Stomach (tissue), 9 donors: ENCODE data around the gene PPP3R1. TPM values are rescaled to one million over a fixed set of nuclear protein-coding genes. Genes with fewer than 3 reads are reported as not detected.

Experiments used
- DNase-seq, 2 donors: peaks; one replicate each; pipeline versions ENCODE4 v3.0.0 to v3.0.0-alpha.2; 2013 to 2019
- H3K27ac ChIP-seq, 5 donors: fragments of 200-600 bp in 4 of 5; sonication (generic) in 4 of 5; one replicate each; pipeline ENCODE4 v1.5.1; 2013 to 2019; ENCODE audit warnings: mild to moderate bottlenecking in 1 of 5, moderate library complexity in 1 of 5
- H3K27me3 ChIP-seq, 3 donors: fragments of 200-600 bp; sonication (generic); one replicate each; pipeline ENCODE4 v1.5.1; 2017 to 2019; ENCODE audit warnings: mixed run types in 1 of 3
- H3K36me3 ChIP-seq, 4 donors: fragments of 200-600 bp; sonication (generic); 1 replicate in 3 of 4; 2 replicates in 1 of 4; pipeline ENCODE4 v1.5.1; 2016 to 2019
- H3K4me1 ChIP-seq, 4 donors: fragments of 200-600 bp; sonication (generic); one replicate each; pipeline ENCODE4 v1.5.1; 2016 to 2019
- H3K4me3 ChIP-seq, 4 donors: fragments of 200-600 bp; sonication (generic) in 3 of 4; one replicate each; pipeline ENCODE4 v1.5.1; 2016 to 2019; ENCODE audit warnings: mild to moderate bottlenecking in 1 of 4
- H3K9me3 ChIP-seq, 4 donors: fragments of 200-600 bp; sonication (generic); one replicate each; pipeline ENCODE4 v1.5.1; 2016 to 2019
- EP300 ChIP-seq: sonication (generic); formaldehyde crosslinking; IDR thresholded peaks from one replicate; pipeline ENCODE4 v1.6.1; 2017; ENCODE audit warnings: antibody characterized with exemption
- POLR2A ChIP-seq, 4 donors: fragments of 450-650 bp; IDR thresholded peaks; one replicate each; pipeline ENCODE4 v1.6.1; 2016; ENCODE audit warnings: antibody characterized with exemption in 4 of 4, control low read depth in 2 of 4, mild to moderate bottlenecking in 1 of 4, moderate library complexity in 1 of 4
- POLR2AphosphoS5 ChIP-seq, 3 donors: sonication (generic); formaldehyde crosslinking; IDR thresholded peaks; one replicate each; pipeline ENCODE4 v1.6.1; 2016; ENCODE audit warnings: antibody characterized with exemption in 3 of 3
- WGBS, 5 donors: extraction: QIAGEN DNeasy Blood & Tissue Kit in 3 of 5; methylation state at CpG; one replicate each; pipeline versions ENCODE4 v1.1.5 to v1.1.7; 2013 to 2018; 5-methylcytosine and 5-hydroxymethylcytosine counted together
- intact Hi-C: fragments of 100-400 bp; cut with DNase I; formaldehyde crosslinking; loops from one replicate; pipeline ENCODE4 v1.15.1; 2023; ENCODE audit warnings: low total_unique reads
- polyA plus RNA-seq, 3 donors: library from polyadenylated mRNA; stranded (reverse); fragments of 200-250 nt; gene quantifications; one replicate each; pipeline ENCODE4 v1.2.3, GENCODE V29; 2013
- total RNA-seq, 5 donors: library from RNA; depleted of rRNA; stranded (reverse); fragments of >200 nt; gene quantifications; one replicate each; pipeline versions ENCODE4 v1.1.0 to v1.2.3, GENCODE V29; 2014 to 2016
- TF ChIP-seq, protein P1 (sequence below), 7 experiments: fragments of 450-650 bp in 4 of 7; fragments of 200-600 bp in 3 of 7; sonication (generic) in 3 of 7; IDR thresholded peaks; one replicate each; pipeline ENCODE4 v1.5.1; 2016 to 2019; ENCODE audit warnings: antibody characterized with exemption in 7 of 7, control low read depth in 2 of 7, mild to moderate bottlenecking in 1 of 7
- donor health status: healthy with polysubstance abuse.
- donor health status: Bipolar disorder and iron deficiency.
- donor health status: healthy.

PPP3R1 gene
- total and polyA plus RNA-seq, 8 donors = 1.2 to 65.7 (median 19.8) TPM

DNA sequence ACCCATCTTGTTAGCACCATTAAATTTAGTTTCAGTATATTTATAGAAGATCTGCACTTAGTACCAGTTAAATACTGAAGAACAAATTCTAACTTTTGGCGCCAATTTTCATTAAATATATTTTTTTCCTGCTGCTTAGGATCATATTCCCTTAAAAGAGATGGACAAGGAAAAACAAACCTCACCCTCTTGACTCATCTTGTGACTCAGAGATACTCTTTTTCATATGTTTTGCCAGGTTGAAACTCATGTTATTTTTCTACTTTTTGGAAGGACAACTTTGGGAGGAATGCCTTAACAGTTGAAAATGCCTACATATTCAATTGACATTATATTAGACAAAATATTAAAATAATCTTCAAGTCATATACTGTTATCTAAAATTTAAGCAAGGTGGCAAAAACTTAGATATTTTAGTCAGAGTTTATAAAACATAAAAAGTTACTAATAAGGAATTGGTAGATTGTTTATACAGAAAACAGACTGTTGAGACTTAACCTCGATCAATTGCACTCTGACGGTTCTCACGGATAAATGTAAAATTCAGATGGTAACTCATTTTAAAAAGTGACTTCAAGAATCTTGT, 58.5 kb downstream of the PPP3R1 start:
- H3K27me3 ChIP-seq = no peaks in the 10 kb centered on the region
- intact Hi-C loops = loop anchor here (10.0 kb wide), 1 partner anchor 51 kb away; no protein-coding TSS in a partner anchor
- no peaks in the 10 kb centered on the region for H3K9me3 ChIP-seq
- TF ChIP-seq, protein P1, sequence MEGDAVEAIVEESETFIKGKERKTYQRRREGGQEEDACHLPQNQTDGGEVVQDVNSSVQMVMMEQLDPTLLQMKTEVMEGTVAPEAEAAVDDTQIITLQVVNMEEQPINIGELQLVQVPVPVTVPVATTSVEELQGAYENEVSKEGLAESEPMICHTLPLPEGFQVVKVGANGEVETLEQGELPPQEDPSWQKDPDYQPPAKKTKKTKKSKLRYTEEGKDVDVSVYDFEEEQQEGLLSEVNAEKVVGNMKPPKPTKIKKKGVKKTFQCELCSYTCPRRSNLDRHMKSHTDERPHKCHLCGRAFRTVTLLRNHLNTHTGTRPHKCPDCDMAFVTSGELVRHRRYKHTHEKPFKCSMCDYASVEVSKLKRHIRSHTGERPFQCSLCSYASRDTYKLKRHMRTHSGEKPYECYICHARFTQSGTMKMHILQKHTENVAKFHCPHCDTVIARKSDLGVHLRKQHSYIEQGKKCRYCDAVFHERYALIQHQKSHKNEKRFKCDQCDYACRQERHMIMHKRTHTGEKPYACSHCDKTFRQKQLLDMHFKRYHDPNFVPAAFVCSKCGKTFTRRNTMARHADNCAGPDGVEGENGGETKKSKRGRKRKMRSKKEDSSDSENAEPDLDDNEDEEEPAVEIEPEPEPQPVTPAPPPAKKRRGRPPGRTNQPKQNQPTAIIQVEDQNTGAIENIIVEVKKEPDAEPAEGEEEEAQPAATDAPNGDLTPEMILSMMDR (IDR thresholded peaks at IDR 0.05) = no peak
- TF ChIP-seq POLR2AphosphoS5 (IDR thresholded peaks at IDR 0.05) (no peak), EP300 (no peak), POLR2A (IDR thresholded peaks at IDR 0.05) (no peak)
- 86 to 92% (median 88%) methylated on average over 4 of the region's 4 CpGs for WGBS, 5 donors
- H3K36me3 ChIP-seq = no peaks in the 10 kb centered on the region
- H3K4me1 ChIP-seq = peaks cover 20 to 85% (median 47%) of the 10 kb centered on the region in 4 donors
- H3K27ac ChIP-seq = peak overlapping the region in 2 of 5 donors; percentile 6 to 12
- no peak for DNase-seq
- no peak overlapping the region for H3K4me3 ChIP-seq

DNA sequence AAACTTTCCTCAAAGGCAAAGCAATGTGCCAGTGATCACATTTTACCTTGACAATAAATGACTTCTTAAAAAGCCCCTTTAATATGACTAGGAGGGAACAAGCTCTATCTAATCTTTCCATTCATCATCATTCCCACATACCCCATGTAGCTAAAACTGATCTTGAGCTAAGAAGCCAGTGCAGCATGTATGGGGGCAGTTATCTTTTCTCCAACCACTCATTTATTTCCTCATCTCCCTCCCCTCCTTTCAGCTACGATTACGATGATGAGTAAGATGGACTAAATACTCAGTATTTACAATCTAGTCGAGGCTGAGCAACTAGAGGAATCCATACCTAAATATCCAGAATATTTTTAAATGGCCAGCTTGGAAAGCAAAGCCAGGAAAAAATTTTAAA, 59.2 kb downstream of the PPP3R1 start:
- intact Hi-C loops = loop anchor here (10.0 kb wide), 1 partner anchor 52 kb away; no protein-coding TSS in a partner anchor
- peaks cover 20 to 92% (median 51%) of the 10 kb centered on the region in 4 donors for H3K4me1 ChIP-seq
- no peaks in the 10 kb centered on the region for H3K36me3 ChIP-seq
- 55 to 63% (median 59%) methylated on average over 3 of the region's 3 CpGs for WGBS, 5 donors
- H3K27ac ChIP-seq = peak overlapping the region in 2 of 5 donors; percentile 6 to 12
- no peak for DNase-seq
- no peaks in the 10 kb centered on the region for H3K9me3 ChIP-seq
- TF ChIP-seq POLR2AphosphoS5 (IDR thresholded peaks at IDR 0.05) (no peak), POLR2A (IDR thresholded peaks at IDR 0.05) (no peak), EP300 (no peak)
- TF ChIP-seq, protein P1 (IDR thresholded peaks at IDR 0.05) = no peak
- no peak overlapping the region for H3K4me3 ChIP-seq
- no peaks in the 10 kb centered on the region for H3K27me3 ChIP-seq

DNA sequence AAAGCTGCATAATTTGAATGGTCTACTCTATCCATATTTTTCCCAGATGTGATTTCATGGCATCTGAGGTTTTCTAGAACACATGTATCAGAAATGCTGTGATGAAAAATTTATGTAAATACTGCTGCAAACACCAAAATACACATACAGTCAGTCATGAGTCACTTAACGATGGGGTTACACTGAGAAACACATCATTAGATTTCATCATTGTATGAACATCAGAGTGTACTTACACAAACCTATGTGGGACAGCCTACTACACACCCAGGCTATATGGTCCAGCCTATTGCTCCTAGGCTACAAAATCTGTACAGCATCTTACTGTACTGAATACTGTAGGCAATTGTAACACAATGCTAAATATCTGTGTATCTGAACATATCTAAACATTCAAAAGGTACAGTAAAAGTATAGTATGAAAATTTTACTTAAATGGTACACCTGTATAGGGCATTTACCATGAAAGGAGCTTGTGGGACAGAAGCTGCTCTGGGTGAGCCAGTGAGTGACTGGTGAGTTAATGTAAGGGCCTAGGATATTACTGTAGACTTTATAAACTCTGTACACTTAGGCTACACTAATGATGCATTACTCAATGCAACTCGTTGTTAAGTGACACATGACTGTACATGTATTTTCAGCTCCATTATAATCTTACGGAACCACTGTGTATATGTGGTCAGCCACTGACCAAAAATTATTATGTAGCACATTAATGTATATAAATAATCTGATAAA, 61.2 kb downstream of the PPP3R1 start:
- no peak for DNase-seq
- H3K27ac ChIP-seq = no peak overlapping the region
- H3K9me3 ChIP-seq = no peaks in the 10 kb centered on the region
- H3K4me3 ChIP-seq = no peak overlapping the region
- H3K36me3 ChIP-seq = peaks cover 0 to 7% (median 0%) of the 10 kb centered on the region in 4 donors
- H3K27me3 ChIP-seq = no peaks in the 10 kb centered on the region
- WGBS, 5 donors = 52 to 71% (median 58%) methylated on average over 3 of the region's 3 CpGs
- intact Hi-C loops = loop anchor here (10.0 kb wide), 1 partner anchor 54 kb away; no protein-coding TSS in a partner anchor
- TF ChIP-seq POLR2AphosphoS5 (IDR thresholded peaks at IDR 0.05) = no peak
- TF ChIP-seq, protein P1 (IDR thresholded peaks at IDR 0.05) = no peak
- TF ChIP-seq POLR2A (IDR thresholded peaks at IDR 0.05) = no peak
- TF ChIP-seq EP300 = no peak
- H3K4me1 ChIP-seq = peaks cover 20 to 93% (median 53%) of the 10 kb centered on the region in 4 donors

DNA sequence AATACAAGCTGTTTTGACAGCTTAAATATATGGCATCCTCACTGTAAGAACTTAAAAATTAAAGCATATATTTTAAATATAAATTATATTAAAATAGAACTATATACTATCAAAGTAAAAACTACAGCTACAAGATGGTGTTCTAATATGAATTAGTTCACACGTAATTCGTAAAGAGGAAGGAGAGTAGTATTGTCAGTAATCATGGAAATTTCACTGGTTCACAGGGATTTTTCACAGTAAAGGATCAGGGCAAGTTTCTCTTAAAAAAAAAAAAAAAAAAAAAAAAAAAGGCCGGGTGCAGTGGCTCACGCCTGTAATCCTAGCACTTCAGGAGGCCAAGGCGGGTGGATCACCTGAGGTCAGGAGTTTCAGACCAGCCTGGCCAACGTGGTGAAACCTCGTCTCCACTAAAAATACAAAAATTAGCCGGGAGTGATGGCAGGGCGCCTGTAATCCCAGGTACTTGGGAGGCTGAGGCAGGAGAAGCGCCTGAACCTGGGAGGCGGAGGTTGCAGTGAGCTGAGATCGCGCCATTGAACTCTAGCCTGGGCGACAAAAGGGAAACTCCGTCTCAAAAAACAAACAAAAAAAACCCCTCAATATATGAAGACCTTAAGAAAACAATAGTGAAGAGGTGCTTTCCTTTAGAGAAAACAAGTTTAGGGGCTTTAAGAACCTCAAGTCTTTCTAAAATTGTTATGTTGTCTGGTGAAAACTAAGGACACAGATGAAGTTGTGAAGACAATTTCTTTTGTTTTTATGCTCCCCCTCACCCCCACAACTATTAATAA, 62.1 kb downstream of the PPP3R1 start:
- intact Hi-C loops = loop anchor here (10.0 kb wide), 1 partner anchor 55 kb away; no protein-coding TSS in a partner anchor
- no peak overlapping the region for H3K27ac ChIP-seq

More for the DNA sequence above, 62.1 kb downstream of the PPP3R1 start:
- H3K4me1 ChIP-seq = peaks cover 14 to 83% (median 48%) of the 10 kb centered on the region in 4 donors
- WGBS, 5 donors = 82 to 88% (median 86%) methylated on average over 15 of the region's 15 CpGs
- DNase-seq = no peak
- no peaks in the 10 kb centered on the region for H3K27me3 ChIP-seq
- TF ChIP-seq, protein P1 (IDR thresholded peaks at IDR 0.05) = no peak
- no peak for TF ChIP-seq POLR2AphosphoS5 (IDR thresholded peaks at IDR 0.05)
- TF ChIP-seq EP300 = no peak
- no peak for TF ChIP-seq POLR2A (IDR thresholded peaks at IDR 0.05)
- H3K4me3 ChIP-seq = no peak overlapping the region
- no peaks in the 10 kb centered on the region for H3K9me3 ChIP-seq
- peaks cover 0 to 15% (median 3%) of the 10 kb centered on the region in 4 donors for H3K36me3 ChIP-seq
